Measurements from ENCODE around the gene CDH13.

CDH13 gene

DNA sequence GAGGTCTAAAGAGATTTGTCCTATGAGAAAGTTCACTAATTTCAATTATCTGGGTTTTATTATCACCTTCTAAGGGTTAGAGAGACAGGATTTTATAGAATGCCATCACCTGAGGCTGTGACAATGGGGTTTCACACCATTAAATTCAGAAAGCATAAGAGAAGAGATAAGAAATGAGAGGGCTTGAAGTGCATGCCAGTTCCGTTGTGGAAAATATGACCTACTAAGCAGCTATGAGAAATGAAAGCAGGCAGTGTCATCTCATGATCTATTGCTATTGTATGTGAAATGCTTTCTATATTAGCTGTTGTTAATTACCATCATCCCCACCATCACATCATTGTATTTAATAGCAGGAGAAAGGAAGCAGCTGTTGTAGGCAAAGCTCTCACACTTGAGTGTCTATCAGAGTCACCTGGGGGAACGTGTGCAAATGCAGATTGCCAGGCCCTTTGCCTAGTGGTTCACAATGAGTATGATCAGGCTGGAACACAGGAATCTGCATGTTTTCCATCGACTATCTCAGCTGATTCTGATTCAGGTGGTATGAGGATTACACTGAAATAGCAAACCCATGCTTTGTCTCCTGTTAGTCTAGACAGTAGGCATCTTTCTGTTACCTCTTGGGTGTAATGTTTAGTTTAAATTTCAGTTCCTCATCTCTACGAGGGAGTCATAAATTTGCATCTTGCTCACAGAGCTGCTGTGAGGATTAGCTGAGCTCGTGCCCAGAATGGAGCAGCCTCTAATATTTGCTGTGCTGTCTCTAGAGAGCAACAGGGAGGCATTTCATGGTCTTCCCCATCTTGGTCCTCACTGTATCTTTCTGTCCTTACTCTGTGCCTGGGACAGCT is 256.4 kb downstream of the CDH13 start:
- no peak for ATAC-seq (ENCODE audit: low read depth)
- no peak overlapping the region for H3K4me3 ChIP-seq (ENCODE audit: severe bottlenecking)
- DNase-seq (ENCODE audit: low spot score) = no peak
- no peaks in the 10 kb centered on the region for H3K36me3 ChIP-seq (ENCODE audit: low read depth)
- no peaks in the 10 kb centered on the region for H3K4me1 ChIP-seq (ENCODE audit: insufficient read depth, poor library complexity, severe bottlenecking)
- H3K9me3 ChIP-seq (ENCODE audit: severe bottlenecking) = no peaks in the 10 kb centered on the region
- H3K27me3 ChIP-seq (ENCODE audit: insufficient read depth, poor library complexity, severe bottlenecking) = no peaks in the 10 kb centered on the region
- H3K27ac ChIP-seq (ENCODE audit: poor library complexity, severe bottlenecking) = no peak overlapping the region
- no peak for TF ChIP-seq CTCF (IDR thresholded peaks at IDR 0.05; ENCODE audit: poor library complexity, severe bottlenecking)

- ATAC-seq (ENCODE audit: low read depth) = no peak
Measured at GRCh38 chr16:82884320-82884898, 257.6 kb downstream of the CDH13 start.

GRCh38 chr16:82886146-82886545 is 259.4 kb downstream of the CDH13 start:
- no peak for ATAC-seq (ENCODE audit: low read depth)
- no peaks in the 10 kb centered on the region for H3K36me3 ChIP-seq (ENCODE audit: low read depth)
- H3K4me3 ChIP-seq (ENCODE audit: severe bottlenecking) = no peak overlapping the region
- no peak for DNase-seq (ENCODE audit: low spot score)
- H3K9me3 ChIP-seq (ENCODE audit: severe bottlenecking) = no peaks in the 10 kb centered on the region
- no peaks in the 10 kb centered on the region for H3K4me1 ChIP-seq (ENCODE audit: insufficient read depth, poor library complexity, severe bottlenecking)
- no peak for TF ChIP-seq CTCF (IDR thresholded peaks at IDR 0.05; ENCODE audit: poor library complexity, severe bottlenecking)
- no peaks in the 10 kb centered on the region for H3K27me3 ChIP-seq (ENCODE audit: insufficient read depth, poor library complexity, severe bottlenecking)
- H3K27ac ChIP-seq (ENCODE audit: poor library complexity, severe bottlenecking) = no peak overlapping the region

More at GRCh38 chr16:82884320-82884898, 257.6 kb downstream of the CDH13 start:
- no peaks in the 10 kb centered on the region for H3K4me1 ChIP-seq (ENCODE audit: insufficient read depth, poor library complexity, severe bottlenecking)
- no peaks in the 10 kb centered on the region for H3K9me3 ChIP-seq (ENCODE audit: severe bottlenecking)
- DNase-seq (ENCODE audit: low spot score) = no peak
- no peaks in the 10 kb centered on the region for H3K27me3 ChIP-seq (ENCODE audit: insufficient read depth, poor library complexity, severe bottlenecking)
- TF ChIP-seq CTCF (IDR thresholded peaks at IDR 0.05; ENCODE audit: poor library complexity, severe bottlenecking) = no peak
- H3K4me3 ChIP-seq (ENCODE audit: severe bottlenecking) = no peak overlapping the region
- no peaks in the 10 kb centered on the region for H3K36me3 ChIP-seq (ENCODE audit: low read depth)
- H3K27ac ChIP-seq (ENCODE audit: poor library complexity, severe bottlenecking) = no peak overlapping the region

GRCh38 chr16:82888591-82889001 is 261.8 kb downstream of the CDH13 start:
- no peak for ATAC-seq (ENCODE audit: low read depth)
- Histone ChIP-seq H3K4me3 (ENCODE audit: severe bottlenecking) (no peak overlapping the region), H3K4me1 (ENCODE audit: insufficient read depth, poor library complexity, severe bottlenecking) (no peaks in the 10 kb centered on the region), H3K9me3 (ENCODE audit: severe bottlenecking) (no peaks in the 10 kb centered on the region), H3K36me3 (ENCODE audit: low read depth) (no peaks in the 10 kb centered on the region), H3K27ac (ENCODE audit: poor library complexity, severe bottlenecking) (no peak overlapping the region), H3K27me3 (ENCODE audit: insufficient read depth, poor library complexity, severe bottlenecking) (no peaks in the 10 kb centered on the region)
- DNase-seq (ENCODE audit: low spot score) = no peak
- TF ChIP-seq CTCF (IDR thresholded peaks at IDR 0.05; ENCODE audit: poor library complexity, severe bottlenecking) = no peak

GRCh38 chr16:82891424-82891823 is 264.7 kb downstream of the CDH13 start:
- H3K36me3 ChIP-seq (ENCODE audit: low read depth) = no peaks in the 10 kb centered on the region
- no peak overlapping the region for H3K27ac ChIP-seq (ENCODE audit: poor library complexity, severe bottlenecking)
- no peaks in the 10 kb centered on the region for H3K27me3 ChIP-seq (ENCODE audit: insufficient read depth, poor library complexity, severe bottlenecking)
- DNase-seq (ENCODE audit: low spot score) (no peak), ATAC-seq (ENCODE audit: low read depth) (no peak)
- no peaks in the 10 kb centered on the region for H3K9me3 ChIP-seq (ENCODE audit: severe bottlenecking)
- no peak for TF ChIP-seq CTCF (IDR thresholded peaks at IDR 0.05; ENCODE audit: poor library complexity, severe bottlenecking)
- H3K4me1 ChIP-seq (ENCODE audit: insufficient read depth, poor library complexity, severe bottlenecking) = no peaks in the 10 kb centered on the region
- H3K4me3 ChIP-seq (ENCODE audit: severe bottlenecking) = no peak overlapping the region

Data from RWPE2 (cell line).